H9 (cell line): ENCODE measurements around the gene NUP210. TPM values are rescaled to one million over a fixed set of nuclear protein-coding genes. Genes with fewer than 3 reads are reported as not detected.

Source experiments
- DNase-seq: peaks from one replicate; pipeline ENCODE4 v3.0.0-alpha.2; 2017
- H2AFZ ChIP-seq: one replicate; pipeline ENCODE4 v1.6.1; 2013; ENCODE audit warnings: mild to moderate bottlenecking, low read length, control low read depth, moderate library complexity
- H2AK5ac ChIP-seq: 2 replicates; pipeline ENCODE4 v1.6.1; 2013; ENCODE audit warnings: low read length, control low read depth, mixed read lengths; ENCODE audit not compliant: insufficient read length
- H2BK120ac ChIP-seq: one replicate; pipeline ENCODE4 v1.6.1; 2013; ENCODE audit warnings: low read depth, mild to moderate bottlenecking, low read length, control low read depth, inconsistent platforms; ENCODE audit not compliant: poor library complexity, severe bottlenecking
- H2BK12ac ChIP-seq: 2 replicates; pipeline ENCODE4 v1.6.1; 2013; ENCODE audit warnings: low read length, control low read depth, mixed read lengths, low read depth; ENCODE audit not compliant: insufficient read length
- H2BK15ac ChIP-seq: 2 replicates; pipeline ENCODE4 v1.6.1; 2013; ENCODE audit warnings: low read depth, low read length, control low read depth
- H2BK20ac ChIP-seq: one replicate; pipeline ENCODE4 v1.6.1; 2013; ENCODE audit warnings: low read depth, mild to moderate bottlenecking, low read length, control low read depth, inconsistent platforms; ENCODE audit not compliant: poor library complexity, severe bottlenecking
- H2BK5ac ChIP-seq: 2 replicates; pipeline ENCODE4 v1.6.1; 2013; ENCODE audit warnings: low read length, control low read depth, mixed read lengths; ENCODE audit not compliant: insufficient read length
- H3K14ac ChIP-seq: 2 replicates; pipeline ENCODE4 v1.6.1; 2013; ENCODE audit warnings: low read length, control low read depth; ENCODE audit not compliant: insufficient read depth
- H3K18ac ChIP-seq: 2 replicates; pipeline ENCODE4 v1.6.1; 2013; ENCODE audit warnings: low read depth, mild to moderate bottlenecking, mixed read lengths, low read length, control low read depth; ENCODE audit not compliant: insufficient read length
- H3K23ac ChIP-seq: 2 replicates; pipeline ENCODE4 v1.6.1; 2013; ENCODE audit warnings: low read length, control low read depth, mixed read lengths, low read depth; ENCODE audit not compliant: insufficient read length
- H3K23me2 ChIP-seq: 2 replicates; pipeline ENCODE4 v1.6.1; 2013; ENCODE audit warnings: low read depth, mild to moderate bottlenecking, mixed read lengths, low read length, control low read depth; ENCODE audit not compliant: insufficient read length, poor library complexity, severe bottlenecking
- H3K27ac ChIP-seq: 2 replicates; pipeline ENCODE4 v1.5.1; 2013; ENCODE audit warnings: low read length, control low read depth, mixed read lengths, low read depth; ENCODE audit not compliant: insufficient read length
- H3K27me3 ChIP-seq: 2 replicates; pipeline ENCODE4 v1.6.1; 2013; ENCODE audit warnings: low read length, control low read depth, inconsistent platforms; ENCODE audit not compliant: insufficient read depth
- H3K4ac ChIP-seq: 2 replicates; pipeline ENCODE4 v1.6.1; 2013; ENCODE audit warnings: low read depth, mild to moderate bottlenecking, control low read depth, inconsistent platforms, low read length, moderate library complexity
- H3K4me1 ChIP-seq: 2 replicates; pipeline ENCODE4 v1.6.1; 2013; ENCODE audit warnings: low read length, control low read depth, inconsistent platforms; ENCODE audit not compliant: insufficient read depth
- H3K4me2 ChIP-seq: 2 replicates; pipeline ENCODE4 v1.6.1; 2013; ENCODE audit warnings: low read length, control low read depth, mixed read lengths; ENCODE audit not compliant: insufficient read length, insufficient read depth
- H3K56ac ChIP-seq: 2 replicates; pipeline ENCODE4 v1.6.1; 2013; ENCODE audit warnings: low read depth, mild to moderate bottlenecking, mixed read lengths, low read length, control low read depth; ENCODE audit not compliant: insufficient read length
- H3K79me1 ChIP-seq: 2 replicates; pipeline ENCODE4 v1.6.1; 2013; ENCODE audit warnings: low read depth, mild to moderate bottlenecking, moderate library complexity, low read length, control low read depth, inconsistent platforms; ENCODE audit not compliant: insufficient read depth, poor library complexity, severe bottlenecking
- H3K79me2 ChIP-seq: 2 replicates; pipeline ENCODE4 v1.6.1; 2013; ENCODE audit warnings: low read length, control low read depth, inconsistent platforms; ENCODE audit not compliant: insufficient read depth
- H3K9ac ChIP-seq: 2 replicates; pipeline ENCODE4 v1.6.1; 2013; ENCODE audit warnings: low read length, control low read depth, mixed read lengths; ENCODE audit not compliant: insufficient read length; ENCODE audit errors: extremely low read depth
- H3K9me3 ChIP-seq: one replicate; pipeline ENCODE4 v1.6.1; 2013; ENCODE audit warnings: low read depth, low read length, inconsistent platforms; ENCODE audit not compliant: control insufficient read depth
- H3T11ph ChIP-seq: one replicate; pipeline ENCODE4 v1.6.1; 2013; ENCODE audit warnings: mild to moderate bottlenecking, low read length, control low read depth, inconsistent platforms
- H4K20me1 ChIP-seq: one replicate; pipeline ENCODE4 v1.6.1; 2013; ENCODE audit not compliant: control insufficient read depth, insufficient read length, insufficient read depth
- H4K5ac ChIP-seq: 2 replicates; pipeline ENCODE4 v1.6.1; 2013; ENCODE audit warnings: low read depth, mild to moderate bottlenecking, mixed read lengths, low read length, control low read depth; ENCODE audit not compliant: insufficient read length
- H4K8ac ChIP-seq: replicated peaks from 2 replicates; pipeline ENCODE4 v1.6.1; 2013; ENCODE audit warnings: low read length, control low read depth, mixed read lengths, low read depth; ENCODE audit not compliant: insufficient read length
- H4K91ac ChIP-seq: 2 replicates; pipeline ENCODE4 v1.6.1; 2013; ENCODE audit warnings: low read depth, mild to moderate bottlenecking, moderate library complexity, mixed read lengths, low read length, control low read depth; ENCODE audit not compliant: insufficient read length
- H3K27ac Mint-ChIP-seq, 3 experiments: 2 replicates in 2 of 3; 3 replicates in 1 of 3; pipeline ENCODE4 v1.8.0; 2020 to 2021; ENCODE audit warnings: mixed read lengths in 3 of 3, mild to moderate bottlenecking in 1 of 3, moderate library complexity in 1 of 3
- H3K27me3 Mint-ChIP-seq: 2 replicates; pipeline ENCODE4 v1.8.0; 2021; ENCODE audit warnings: low read depth, mild to moderate bottlenecking, moderate library complexity, mixed read lengths
- H3K36me3 Mint-ChIP-seq, 3 experiments: 2 replicates in 2 of 3; 3 replicates in 1 of 3; pipeline ENCODE4 v1.8.0; 2020 to 2021; ENCODE audit warnings: low read depth in 3 of 3, mixed read lengths in 3 of 3; ENCODE audit not compliant: insufficient read depth in 1 of 3
- H3K4me1 Mint-ChIP-seq, 2 experiments: 2 replicates each; pipeline ENCODE4 v1.8.0; 2020; ENCODE audit warnings: mixed read lengths in 2 of 2
- H3K4me3 Mint-ChIP-seq, 2 experiments: 2 replicates in 1 of 2; 3 replicates in 1 of 2; pipeline ENCODE4 v1.8.0; 2020 to 2021; ENCODE audit warnings: mild to moderate bottlenecking in 2 of 2, mixed read lengths in 2 of 2, moderate library complexity in 1 of 2
- H3K9me3 Mint-ChIP-seq, 2 experiments: 2 replicates in 1 of 2; 3 replicates in 1 of 2; pipeline ENCODE4 v1.8.0; 2020; ENCODE audit warnings: mild to moderate bottlenecking in 2 of 2, mixed read lengths in 2 of 2, moderate library complexity in 1 of 2
- CTCF ChIP-seq: fragments of 200-600 bp; sonication (generic); conservative IDR thresholded peaks from 3 replicates; pipeline ENCODE4 v1.8.0; 2021; ENCODE audit warnings: antibody characterized with exemption, mild to moderate bottlenecking
- WGBS: extraction: QIAGEN DNeasy Blood & Tissue Kit; methylation state at CpG from one replicate; pipeline ENCODE4 v1.1.7; 2013; ENCODE audit warnings: missing lambda C conversion rate, low lambda C conversion rate, mixed read lengths; ENCODE audit not compliant: insufficient read length; ENCODE audit errors: extremely low coverage; 5-methylcytosine and 5-hydroxymethylcytosine counted together
- total RNA-seq: library from RNA; stranded (reverse); gene quantifications from 2 replicates; pipeline ENCODE4 v1.2.1, GENCODE V29; 2021

NUP210 gene
- total RNA-seq, 1 experiment from 2014 or later: 48.8 TPM

- no peaks in the 10 kb centered on the region for H3K27me3 Mint-ChIP-seq
Measured at GRCh38 chr3:13399603-13400002, 20.5 kb downstream of the NUP210 start.

More at GRCh38 chr3:13399603-13400002, 20.5 kb downstream of the NUP210 start:
- H4K20me1 ChIP-seq: no peaks in the 10 kb centered on the region
- no peak overlapping the region for H4K91ac ChIP-seq
- H4K8ac ChIP-seq: no peak overlapping the region
- H3K4me1 ChIP-seq: no peaks in the 10 kb centered on the region
- no peak overlapping the region for H4K5ac ChIP-seq
- no peaks in the 10 kb centered on the region for H3K9me3 ChIP-seq
- H3K27ac ChIP-seq: no peak overlapping the region
- H3T11ph ChIP-seq: no peak overlapping the region
- no peak overlapping the region for H2BK15ac ChIP-seq
- H2BK20ac ChIP-seq: no peak overlapping the region
- peaks cover 14 to 33% (median 19%) of the 10 kb centered on the region in 3 experiments; a peak in 6 of 7 replicates for H3K36me3 Mint-ChIP-seq
- H3K9me3 Mint-ChIP-seq: no peaks in the 10 kb centered on the region
- DNase-seq: no peak
- no peak overlapping the region for H3K23ac ChIP-seq
- no peak overlapping the region for H2BK120ac ChIP-seq
- TF ChIP-seq CTCF: no peak
- H3K4me1 Mint-ChIP-seq: peaks cover 6 to 7% of the 10 kb centered on the region in 2 experiments
- H3K79me2 ChIP-seq: peaks cover 2% of the 10 kb centered on the region; the same call in 1 of the 2 replicates
- H2AK5ac ChIP-seq: no peak overlapping the region
- H3K23me2 ChIP-seq: no peaks in the 10 kb centered on the region
- peak overlapping the region in 1 of 3 experiments; percentile 62; a peak in 1 of 7 replicates for H3K27ac Mint-ChIP-seq
- H3K79me1 ChIP-seq: no peaks in the 10 kb centered on the region
- no peak overlapping the region for H3K4me3 Mint-ChIP-seq
- no CpG with 5 or more reads among the region's 12 CpGs for WGBS
- H3K14ac ChIP-seq: no peak overlapping the region
- H2AFZ ChIP-seq: no peak overlapping the region
- no peak overlapping the region for H3K4ac ChIP-seq
- H3K4me2 ChIP-seq: no peak overlapping the region
- no peak overlapping the region for H3K18ac ChIP-seq
- H3K56ac ChIP-seq: no peak overlapping the region
- H3K9ac ChIP-seq: no peak overlapping the region
- H3K27me3 ChIP-seq: no peaks in the 10 kb centered on the region
- no peak overlapping the region for H2BK5ac ChIP-seq
- no peak overlapping the region for H2BK12ac ChIP-seq
